Endothelial cell of umbilical vein (primary cell): ENCODE results near the gene ROCK2. TPM values are rescaled to one million over a fixed set of nuclear protein-coding genes. Genes with fewer than 3 reads are reported as not detected.

Experiments
- BruUV-seq: library from RNA; stranded (reverse); fragments of 400-500 nt; replicated peaks from 2 replicates; lab custom pipeline; 2021; lab: Mats Ljungman, UMichigan
- CTCF ChIA-PET: fragments of 300-600, 350-600 bp; sonication (Branson Sonifier 250); formaldehyde crosslinking; loops from one replicate; lab custom pipeline; 2021; ENCODE audit warnings: antibody characterized with exemption, inconsistent platforms; lab: Charles Lee
- POLR2A ChIA-PET: fragments of 300-600, 350-600 bp; sonication (Branson Sonifier 250); formaldehyde crosslinking; loops from one replicate; lab custom pipeline; 2021; ENCODE audit warnings: antibody characterized with exemption, inconsistent platforms; lab: Charles Lee
- DNase-seq: peaks from one replicate; pipeline ENCODE4 v3.0.0-alpha.2; 2011; ENCODE audit warnings: low read depth, low spot score
- FAIRE-seq: peaks from 2 replicates; lab custom pipeline; 2011; peaks lifted over from hg19 to GRCh38; lab: Jason Lieb, UNC
- H2AFZ ChIP-seq: 2 replicates; pipeline ENCODE4 v1.6.0; 2012; ENCODE audit warnings: low read depth, low read length, control low read depth, inconsistent platforms
- H3K27ac ChIP-seq: 2 replicates; pipeline ENCODE4 v1.5.1; 2011; ENCODE audit warnings: low read depth, mild to moderate bottlenecking, control low read depth, low read length, moderate library complexity; ENCODE audit not compliant: insufficient read depth
- H3K27me3 ChIP-seq, 2 experiments: 2 replicates each; pipeline versions ENCODE4 v1.6.0 to v1.6.1; 2011; ENCODE audit warnings: low read length in 2 of 2, mixed read lengths in 1 of 2; ENCODE audit not compliant: control insufficient read depth in 2 of 2, insufficient read depth in 2 of 2
- H3K36me3 ChIP-seq, 2 experiments: 2 replicates in 1 of 2; 3 replicates in 1 of 2; pipeline ENCODE4 v1.5.1; 2011; ENCODE audit warnings: low read length in 2 of 2, mild to moderate bottlenecking in 1 of 2, moderate library complexity in 1 of 2; ENCODE audit not compliant: control insufficient read depth in 2 of 2, insufficient read depth in 2 of 2; ENCODE audit errors: extremely low read depth in 1 of 2
- H3K4me1 ChIP-seq: 3 replicates; pipeline ENCODE4 v1.5.1; 2011; ENCODE audit warnings: mild to moderate bottlenecking, low read length; ENCODE audit not compliant: control insufficient read depth, insufficient read depth; ENCODE audit errors: extremely low read depth
- H3K4me2 ChIP-seq: 2 replicates; pipeline ENCODE4 v1.6.1; 2011; ENCODE audit warnings: low read length, control low read depth, mixed read lengths; ENCODE audit not compliant: insufficient read depth
- H3K4me3 ChIP-seq, 3 experiments: fragments of 200-600 bp in 1 of 3; sonication (generic), shearing (Covaris generic) in 1 of 3; replicated peaks in 1 of 3; 2 replicates each; pipeline ENCODE4 v1.5.1; 2011 to 2016; ENCODE audit warnings: control low read depth in 3 of 3, low read length in 3 of 3, mild to moderate bottlenecking in 2 of 3, inconsistent platforms in 1 of 3, low read depth in 1 of 3, moderate library complexity in 1 of 3; ENCODE audit not compliant: insufficient read depth in 1 of 3
- H3K79me2 ChIP-seq: 2 replicates; pipeline ENCODE4 v1.6.0; 2012; ENCODE audit warnings: low read length, inconsistent platforms; ENCODE audit not compliant: control insufficient read depth, insufficient read depth
- H3K9ac ChIP-seq: replicated peaks from 2 replicates; pipeline ENCODE3; 2011; ENCODE audit warnings: low read length, control low read depth; ENCODE audit not compliant: insufficient read depth; ENCODE audit errors: extremely low read depth
- H3K9me1 ChIP-seq: replicated peaks from 3 replicates; pipeline ENCODE4 v1.6.0; 2011; ENCODE audit warnings: mild to moderate bottlenecking, low read length; ENCODE audit not compliant: control insufficient read depth, insufficient read depth; ENCODE audit errors: extremely low read depth
- H3K9me3 ChIP-seq: replicated peaks from 2 replicates; pipeline ENCODE4 v1.5.1; 2012; ENCODE audit warnings: low read length, inconsistent platforms; ENCODE audit not compliant: control insufficient read depth, insufficient read depth
- H4K20me1 ChIP-seq: replicated peaks from 2 replicates; pipeline ENCODE3; 2011; ENCODE audit warnings: mild to moderate bottlenecking, low read length; ENCODE audit not compliant: control insufficient read depth, insufficient read depth; ENCODE audit errors: extremely low read depth
- CTCF ChIP-seq, 2 donors: IDR thresholded peaks; 1 replicate in 1 of 2; 2 replicates in 1 of 2; pipeline ENCODE4 v1.5.1; 2011; ENCODE audit warnings: low read length in 2 of 2, mild to moderate bottlenecking in 2 of 2, moderate library complexity in 2 of 2, control low read depth in 1 of 2, inconsistent platforms in 1 of 2, low read depth in 1 of 2; ENCODE audit not compliant: insufficient read depth in 1 of 2; ENCODE audit errors: extremely low read depth in 1 of 2
- EZH2 ChIP-seq: IDR thresholded peaks from 2 replicates; pipeline ENCODE4 v1.6.1; 2012; ENCODE audit warnings: borderline replicate concordance, low read depth, mild to moderate bottlenecking, moderate library complexity, low read length, inconsistent platforms; ENCODE audit not compliant: severe bottlenecking
- FOS ChIP-seq: IDR thresholded peaks from 2 replicates; pipeline ENCODE4 v1.6.1; 2011; ENCODE audit warnings: mild to moderate bottlenecking, low read length, moderate library complexity, borderline replicate concordance; ENCODE audit not compliant: insufficient read depth
- GATA2 ChIP-seq: IDR thresholded peaks from 2 replicates; pipeline ENCODE4 v1.7.0; 2011; ENCODE audit warnings: low read depth, mild to moderate bottlenecking, moderate library complexity, mixed read lengths, low read length; ENCODE audit not compliant: insufficient read length, insufficient read depth
- JUN ChIP-seq: IDR thresholded peaks from 2 replicates; pipeline ENCODE4 v1.6.1; 2011; ENCODE audit warnings: borderline replicate concordance, low read depth; ENCODE audit not compliant: insufficient read length, insufficient read depth
- MYC ChIP-seq: IDR thresholded peaks from one replicate; pipeline ENCODE4 v1.6.1; 2011; ENCODE audit warnings: mild to moderate bottlenecking, low read depth, low read length
- POLR2A ChIP-seq: IDR thresholded peaks from 2 replicates; pipeline ENCODE4 v1.6.1; 2012; ENCODE audit warnings: low read depth, mild to moderate bottlenecking, control low read depth, low read length
- POLR2AphosphoS5 ChIP-seq: IDR thresholded peaks from 2 replicates; pipeline ENCODE4 v1.6.1; 2012; ENCODE audit warnings: low read depth, mild to moderate bottlenecking, control low read depth, low read length, moderate library complexity; ENCODE audit not compliant: insufficient read depth
- dilution Hi-C: fragments of 300-500 bp; cut with MboI; formaldehyde crosslinking; loops from one replicate; pipeline ENCODE4 v1.15.0; 2019; ENCODE audit warnings: low sequenced_read_pairs; ENCODE audit not compliant: extremely low pct_ligation_motif_present
- intact Hi-C: fragments of 100-400 bp; cut with micrococcal nuclease; formaldehyde crosslinking; loops from one replicate; pipeline ENCODE4 v1.10.0; 2022
- polyA plus RNA-seq, 4 experiments: library from polyadenylated mRNA; depleted of rRNA in 3 of 4; stranded (reverse) in 3 of 4; unstranded in 1 of 4; fragments of >200 nt; gene quantifications; 2 replicates each; pipeline versions ENCODE4 v1.2.1 to v1.2.3, GENCODE V29; 2011 to 2012; ENCODE audit warnings: missing spikeins in 1 of 4
- total RNA-seq: library from RNA; stranded (reverse); gene quantifications from 2 replicates; pipeline ENCODE4 v1.2.3, GENCODE V29; 2021
- TF ChIP-seq, protein P1 (sequence below): IDR thresholded peaks from 2 replicates; pipeline ENCODE4 v1.6.1; 2011; ENCODE audit not compliant: insufficient read depth, insufficient read length

The ROCK2 gene
- total and polyA plus RNA-seq, 2 donors (not counting 3 experiments of a cell fraction or from before 2014, with no cell fraction given), result 5.2 to 56.5 TPM

- Histone ChIP-seq H3K36me3 (no peaks in the 10 kb centered on the region), H3K9me3 (no peaks in the 10 kb centered on the region), H3K27me3 (no peaks in the 10 kb centered on the region), H2AFZ (no peak overlapping the region), H3K4me1 (peaks cover 9% of the 10 kb centered on the region), H3K9ac (no peak overlapping the region), H3K4me3 (no peak overlapping the region), H3K9me1 (no peaks in the 10 kb centered on the region), H3K4me2 (no peak overlapping the region), H3K27ac (no peak overlapping the region), H4K20me1 (no peaks in the 10 kb centered on the region), H3K79me2 (no peaks in the 10 kb centered on the region)
- TF ChIP-seq GATA2 (no peak), JUN (no peak), FOS (no peak), POLR2A (no peak), EZH2 (no peak), CTCF (IDR thresholded peaks at IDR 0.05; ENCODE audit: extremely low read depth in 1 of 2, insufficient read depth in 1 of 2, low read depth in 1 of 2, low read length in 2 of 2) (no peak), MYC (no peak), POLR2AphosphoS5 (no peak)
- TF ChIP-seq, protein P1, sequence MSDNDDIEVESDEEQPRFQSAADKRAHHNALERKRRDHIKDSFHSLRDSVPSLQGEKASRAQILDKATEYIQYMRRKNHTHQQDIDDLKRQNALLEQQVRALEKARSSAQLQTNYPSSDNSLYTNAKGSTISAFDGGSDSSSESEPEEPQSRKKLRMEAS, result no peak
- ChIA-PET POLR2A (no interaction called here), CTCF (interaction anchor here (1.0 to 1.7 kb wide), 3 partner anchors 12 to 67 kb away, joined by 3 to 5 read pairs (median 4); no protein-coding TSS in a partner anchor)
- peak; percentile 4 for FAIRE-seq
- no peak for DNase-seq
- intact Hi-C loops, result no loop called here
- dilution Hi-C loops, result no loop called here
- BruUV-seq, result no TSS peak
These were observed 35.1 kb upstream of the ROCK2 start for GRCh38 chr2:11379558-11379957.
